ENCODE results near the gene NDST1. TPM values are rescaled to one million over a fixed set of nuclear protein-coding genes. Genes with fewer than 3 reads are reported as not detected.
A peak's percentile ranks its signal among the peaks of the same experiment; 100 is the strongest.

NDST1 gene
- total RNA-seq, 1 donor from 2014 or later, result 132 TPM

DNA sequence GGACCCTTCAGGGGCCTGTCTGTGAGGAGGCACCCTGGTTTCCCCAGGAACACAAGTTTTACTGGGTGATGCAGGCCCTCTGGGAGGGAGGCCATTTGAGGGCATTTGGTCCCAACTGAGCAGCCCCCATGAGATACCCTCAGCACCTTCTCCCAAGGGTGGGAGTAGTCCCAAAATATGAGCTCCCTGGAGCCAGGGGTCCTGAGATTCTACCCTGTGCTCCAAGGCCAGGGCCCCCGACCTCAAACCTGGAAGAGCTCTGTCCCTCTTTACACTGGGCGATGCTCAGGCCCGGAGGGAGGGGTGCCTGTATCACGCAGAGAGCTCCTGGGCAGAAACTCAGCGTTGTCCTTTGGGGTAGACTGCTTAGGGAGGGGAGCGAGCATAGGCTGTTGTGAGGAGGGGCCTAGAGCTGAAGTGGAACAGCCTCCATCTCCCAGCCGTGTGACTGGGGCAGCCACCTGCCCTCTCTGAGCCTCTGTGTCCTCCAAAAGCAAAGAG, 68.6 kb downstream of the NDST1 start:
- no peak overlapping the region for H3K4me3 Mint-ChIP-seq
- H3K27ac Mint-ChIP-seq, result no peak overlapping the region
- H3K4me1 Mint-ChIP-seq, result peaks cover 24% of the 10 kb centered on the region
- TF ChIP-seq, protein P1, sequence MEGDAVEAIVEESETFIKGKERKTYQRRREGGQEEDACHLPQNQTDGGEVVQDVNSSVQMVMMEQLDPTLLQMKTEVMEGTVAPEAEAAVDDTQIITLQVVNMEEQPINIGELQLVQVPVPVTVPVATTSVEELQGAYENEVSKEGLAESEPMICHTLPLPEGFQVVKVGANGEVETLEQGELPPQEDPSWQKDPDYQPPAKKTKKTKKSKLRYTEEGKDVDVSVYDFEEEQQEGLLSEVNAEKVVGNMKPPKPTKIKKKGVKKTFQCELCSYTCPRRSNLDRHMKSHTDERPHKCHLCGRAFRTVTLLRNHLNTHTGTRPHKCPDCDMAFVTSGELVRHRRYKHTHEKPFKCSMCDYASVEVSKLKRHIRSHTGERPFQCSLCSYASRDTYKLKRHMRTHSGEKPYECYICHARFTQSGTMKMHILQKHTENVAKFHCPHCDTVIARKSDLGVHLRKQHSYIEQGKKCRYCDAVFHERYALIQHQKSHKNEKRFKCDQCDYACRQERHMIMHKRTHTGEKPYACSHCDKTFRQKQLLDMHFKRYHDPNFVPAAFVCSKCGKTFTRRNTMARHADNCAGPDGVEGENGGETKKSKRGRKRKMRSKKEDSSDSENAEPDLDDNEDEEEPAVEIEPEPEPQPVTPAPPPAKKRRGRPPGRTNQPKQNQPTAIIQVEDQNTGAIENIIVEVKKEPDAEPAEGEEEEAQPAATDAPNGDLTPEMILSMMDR (IDR thresholded peaks at IDR 0.05; ENCODE audit: unreplicated experiment), result no peak
- DNase-seq (ENCODE audit: low spot score in 2 of 2, unreplicated experiment in 2 of 2), result no peak
- H3K9me3 Mint-ChIP-seq, result no peaks in the 10 kb centered on the region
- H3K36me3 Mint-ChIP-seq, result no peaks in the 10 kb centered on the region
- H3K27me3 Mint-ChIP-seq (ENCODE audit: low read depth), result no peaks in the 10 kb centered on the region

DNA sequence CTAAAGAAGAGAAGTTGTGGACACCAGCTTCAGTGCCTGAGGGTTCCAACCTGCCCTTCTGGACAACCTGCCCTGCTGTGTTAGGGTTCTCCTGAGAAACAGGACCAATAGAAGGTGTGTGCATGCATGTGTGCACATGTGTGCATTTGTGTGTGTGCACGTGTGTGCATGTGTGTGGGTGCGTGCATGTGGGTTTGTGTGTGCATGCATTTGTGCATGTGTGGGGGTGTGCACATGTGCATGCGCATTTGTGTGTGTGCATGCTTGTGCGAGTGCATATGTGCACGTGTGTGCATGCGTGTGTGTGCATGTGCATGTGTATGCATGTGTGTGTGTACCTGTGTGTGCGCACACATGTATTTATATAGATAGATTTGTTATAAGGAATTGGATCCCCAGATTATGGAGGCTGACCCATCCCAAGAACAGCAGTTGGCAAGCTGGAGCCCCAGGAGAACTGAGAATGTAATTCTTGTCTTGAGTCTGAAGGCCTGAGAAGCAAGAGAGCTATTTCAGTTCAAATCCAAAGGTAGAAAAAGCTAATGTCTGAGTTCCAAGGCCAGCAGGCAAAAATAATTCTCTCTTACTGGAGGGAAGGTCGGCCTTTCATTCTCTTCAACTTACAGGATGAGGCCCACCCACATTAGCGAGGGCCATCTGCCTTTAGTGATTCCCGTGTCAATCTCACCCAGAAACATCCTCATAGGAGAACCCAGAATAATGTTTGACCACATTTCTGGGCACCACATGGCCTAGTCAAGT, 69.6 kb downstream of the NDST1 start:
- H3K27me3 Mint-ChIP-seq (ENCODE audit: low read depth), result no peaks in the 10 kb centered on the region
- no peak for DNase-seq (ENCODE audit: low spot score in 2 of 2, unreplicated experiment in 2 of 2)
- H3K4me1 Mint-ChIP-seq, result peaks cover 31% of the 10 kb centered on the region
- H3K4me3 Mint-ChIP-seq, result no peak overlapping the region
- peak overlapping the region; percentile 25 for H3K27ac Mint-ChIP-seq
- no peaks in the 10 kb centered on the region for H3K36me3 Mint-ChIP-seq
- H3K9me3 Mint-ChIP-seq, result no peaks in the 10 kb centered on the region
- TF ChIP-seq, protein P1 (IDR thresholded peaks at IDR 0.05; ENCODE audit: unreplicated experiment), result no peak

DNA sequence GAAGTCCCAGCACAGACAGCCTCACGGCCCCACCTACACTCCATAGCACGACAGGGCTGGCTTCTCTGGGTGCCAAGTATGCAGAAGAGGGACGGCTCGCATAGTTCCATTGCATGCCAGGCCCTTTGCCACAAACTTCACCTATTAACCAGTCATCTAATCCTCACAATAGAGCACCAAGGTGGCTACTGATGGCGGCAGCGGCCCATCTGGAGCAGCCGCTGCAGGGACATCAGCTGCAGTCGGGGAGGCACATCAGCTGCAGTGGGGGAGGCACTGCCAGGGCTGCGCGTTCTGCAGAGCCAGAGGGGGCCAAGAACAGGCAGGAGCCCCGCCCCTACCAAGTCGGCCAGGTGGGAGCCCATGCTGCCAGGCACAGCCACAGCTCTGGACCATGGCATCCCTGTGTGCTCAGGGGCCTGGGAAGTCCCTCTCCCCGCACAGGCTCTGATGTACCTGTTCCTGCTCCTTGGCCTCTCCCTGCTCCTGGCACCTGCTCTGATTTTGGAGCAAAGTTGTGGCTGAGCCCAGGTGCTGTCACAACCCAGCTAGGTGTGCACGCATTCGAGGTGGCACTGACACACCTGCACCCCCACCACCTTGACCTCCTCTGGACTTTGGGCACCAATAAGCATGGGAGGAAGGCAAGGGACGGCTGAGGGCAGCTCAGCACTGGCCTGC, 71.0 kb downstream of the NDST1 start:
- no peaks in the 10 kb centered on the region for H3K27me3 Mint-ChIP-seq (ENCODE audit: low read depth)
- no peaks in the 10 kb centered on the region for H3K36me3 Mint-ChIP-seq
- peaks cover 41% of the 10 kb centered on the region for H3K4me1 Mint-ChIP-seq
- no peak overlapping the region for H3K27ac Mint-ChIP-seq
- no peak overlapping the region for H3K4me3 Mint-ChIP-seq
- TF ChIP-seq, protein P1 (IDR thresholded peaks at IDR 0.05; ENCODE audit: unreplicated experiment), result no peak
- no peak for DNase-seq (ENCODE audit: low spot score in 2 of 2, unreplicated experiment in 2 of 2)
- no peaks in the 10 kb centered on the region for H3K9me3 Mint-ChIP-seq

DNA sequence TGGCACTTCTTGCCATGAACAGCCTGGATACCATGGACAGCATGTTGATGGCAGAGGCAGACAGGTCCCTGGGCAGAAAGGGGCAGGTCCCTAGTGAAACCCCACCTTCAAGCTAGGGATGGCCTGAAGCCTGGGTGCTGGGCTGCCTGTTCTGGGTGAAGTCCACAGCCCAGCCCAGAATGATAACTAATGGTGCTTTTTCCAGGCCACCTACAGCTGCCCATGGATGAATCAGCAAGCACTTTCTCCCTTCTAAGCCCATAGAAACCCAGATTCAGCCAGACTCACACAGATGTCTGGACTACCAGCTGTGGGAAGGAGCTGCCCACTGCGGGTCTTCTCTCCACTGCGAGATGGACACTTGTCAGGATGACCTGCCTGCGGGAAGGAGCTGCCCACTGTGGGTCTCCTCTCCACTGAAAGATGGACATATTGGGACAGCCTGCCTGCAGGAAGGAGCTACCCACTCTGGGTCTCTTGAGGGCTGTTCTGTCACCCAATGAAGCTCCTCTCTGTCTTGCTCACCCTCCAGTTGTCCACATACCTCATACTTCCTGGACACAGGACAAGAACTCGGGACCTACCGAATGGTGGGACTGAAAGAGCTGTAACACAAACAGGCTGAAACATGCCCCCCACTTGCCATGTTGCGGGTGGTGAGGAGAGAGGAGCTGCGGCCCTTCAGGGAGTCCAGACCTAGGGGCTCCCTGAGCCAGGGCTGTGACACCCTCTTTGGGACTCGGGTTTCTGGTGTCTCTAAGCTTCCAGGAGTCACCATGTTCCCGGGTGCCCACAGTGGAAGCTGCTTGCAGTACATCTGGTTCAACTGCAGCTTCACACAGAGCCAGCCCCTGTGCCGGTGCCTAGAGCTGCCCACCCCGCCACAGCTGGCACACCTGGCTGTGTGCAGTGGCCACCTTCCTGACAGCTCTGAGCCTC, 71.8 kb downstream of the NDST1 start:
- Mint-ChIP-seq H3K36me3 (no peaks in the 10 kb centered on the region), H3K4me3 (no peak overlapping the region), H3K27ac (no peak overlapping the region), H3K9me3 (no peaks in the 10 kb centered on the region), H3K4me1 (peaks cover 44% of the 10 kb centered on the region), H3K27me3 (ENCODE audit: low read depth) (no peaks in the 10 kb centered on the region)
- TF ChIP-seq, protein P1 (IDR thresholded peaks at IDR 0.05; ENCODE audit: unreplicated experiment), result no peak
- DNase-seq (ENCODE audit: low spot score in 2 of 2, unreplicated experiment in 2 of 2), result no peak

DNA sequence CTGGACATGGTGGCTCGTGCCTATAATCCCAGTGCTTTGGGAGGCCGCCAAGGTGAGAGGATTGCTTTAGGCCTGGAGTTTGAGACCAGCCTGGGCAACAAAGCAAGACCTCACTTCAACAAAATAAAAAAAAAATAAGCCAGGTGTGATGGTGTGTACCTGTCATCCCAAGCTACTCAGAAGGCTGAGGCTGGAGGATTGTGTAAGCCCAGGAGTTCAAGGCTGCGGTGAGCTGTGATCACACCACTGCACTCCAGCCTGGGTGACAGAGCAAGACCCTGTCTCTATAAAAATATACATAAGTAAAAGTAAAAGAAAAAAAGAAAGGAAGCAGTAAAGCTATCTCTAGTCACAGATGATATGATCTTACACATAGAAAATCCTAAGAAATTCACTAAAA, 73.0 kb downstream of the NDST1 start:
- Mint-ChIP-seq H3K27me3 (ENCODE audit: low read depth) (no peaks in the 10 kb centered on the region), H3K9me3 (no peaks in the 10 kb centered on the region), H3K4me3 (no peak overlapping the region), H3K36me3 (no peaks in the 10 kb centered on the region), H3K27ac (peak overlapping the region; percentile 95), H3K4me1 (peaks cover 40% of the 10 kb centered on the region)
- TF ChIP-seq, protein P1 (IDR thresholded peaks at IDR 0.05; ENCODE audit: unreplicated experiment), result no peak
- DNase-seq (ENCODE audit: low spot score in 2 of 2, unreplicated experiment in 2 of 2), result no peak
